Ishikawa (cell line): ENCODE data around the gene ACAN.

ENCODE experiments used
- CEBPB ChIP-seq: IDR thresholded peaks from 2 replicates; pipeline ENCODE4 v1.6.1; 2012
- EP300 ChIP-seq: IDR thresholded peaks from 2 replicates; pipeline ENCODE4 v1.6.1; 2012; ENCODE audit warnings: borderline replicate concordance
- FOXM1 ChIP-seq: IDR thresholded peaks from 2 replicates; pipeline ENCODE4 v1.6.1; 2012; ENCODE audit warnings: low read depth, borderline replicate concordance
- RAD21 ChIP-seq: IDR thresholded peaks from 2 replicates; pipeline ENCODE4 v1.6.1; 2012; ENCODE audit warnings: low read depth
- TAF1 ChIP-seq: IDR thresholded peaks from 2 replicates; pipeline ENCODE4 v1.6.1; 2012; ENCODE audit warnings: low read depth, mild to moderate bottlenecking
- TCF12 ChIP-seq: IDR thresholded peaks from 2 replicates; pipeline ENCODE4 v1.6.1; 2012; ENCODE audit warnings: low read depth
- TEAD4 ChIP-seq: IDR thresholded peaks from 2 replicates; pipeline ENCODE4 v1.6.1; 2012
- YY1 ChIP-seq: IDR thresholded peaks from 2 replicates; pipeline ENCODE4 v1.6.1; 2012; ENCODE audit warnings: low read depth
- ZBTB7A ChIP-seq: IDR thresholded peaks from 2 replicates; pipeline ENCODE4 v1.6.1; 2012; ENCODE audit warnings: low read depth
- TF ChIP-seq, protein P1 (sequence below): IDR thresholded peaks from 2 replicates; pipeline ENCODE4 v1.6.1; 2012; ENCODE audit warnings: low read depth, mild to moderate bottlenecking
- TF ChIP-seq, protein P2 (sequence below): IDR thresholded peaks from 2 replicates; pipeline ENCODE4 v1.6.1; 2012
- TF ChIP-seq, protein P3 (sequence below): IDR thresholded peaks from 2 replicates; pipeline ENCODE4 v1.6.1; 2012

DNA sequence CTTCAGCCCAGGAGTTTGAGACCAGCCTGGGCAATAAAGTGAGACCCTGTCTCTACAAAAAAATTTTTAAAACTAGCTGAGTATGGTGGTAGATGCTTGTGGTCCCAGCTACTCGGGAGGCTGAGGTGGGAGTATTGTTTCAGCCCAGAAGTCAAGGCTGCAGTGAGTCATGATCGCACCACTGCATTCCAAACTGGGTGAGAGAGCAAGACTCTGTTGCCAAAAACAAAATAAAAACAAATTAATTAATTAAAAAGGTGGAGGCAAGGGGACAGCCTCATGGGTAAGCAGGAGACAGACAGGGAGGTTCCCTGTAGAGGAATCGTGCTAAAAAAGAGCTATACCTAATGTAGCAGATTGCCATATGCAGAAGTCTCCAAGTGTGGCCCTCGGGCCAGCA, 79.5 kb downstream of the ACAN start:
- TF ChIP-seq EP300: no peak
- no peak for TF ChIP-seq TAF1
- no peak for TF ChIP-seq ZBTB7A
- no peak for TF ChIP-seq YY1
- TF ChIP-seq, protein P1, sequence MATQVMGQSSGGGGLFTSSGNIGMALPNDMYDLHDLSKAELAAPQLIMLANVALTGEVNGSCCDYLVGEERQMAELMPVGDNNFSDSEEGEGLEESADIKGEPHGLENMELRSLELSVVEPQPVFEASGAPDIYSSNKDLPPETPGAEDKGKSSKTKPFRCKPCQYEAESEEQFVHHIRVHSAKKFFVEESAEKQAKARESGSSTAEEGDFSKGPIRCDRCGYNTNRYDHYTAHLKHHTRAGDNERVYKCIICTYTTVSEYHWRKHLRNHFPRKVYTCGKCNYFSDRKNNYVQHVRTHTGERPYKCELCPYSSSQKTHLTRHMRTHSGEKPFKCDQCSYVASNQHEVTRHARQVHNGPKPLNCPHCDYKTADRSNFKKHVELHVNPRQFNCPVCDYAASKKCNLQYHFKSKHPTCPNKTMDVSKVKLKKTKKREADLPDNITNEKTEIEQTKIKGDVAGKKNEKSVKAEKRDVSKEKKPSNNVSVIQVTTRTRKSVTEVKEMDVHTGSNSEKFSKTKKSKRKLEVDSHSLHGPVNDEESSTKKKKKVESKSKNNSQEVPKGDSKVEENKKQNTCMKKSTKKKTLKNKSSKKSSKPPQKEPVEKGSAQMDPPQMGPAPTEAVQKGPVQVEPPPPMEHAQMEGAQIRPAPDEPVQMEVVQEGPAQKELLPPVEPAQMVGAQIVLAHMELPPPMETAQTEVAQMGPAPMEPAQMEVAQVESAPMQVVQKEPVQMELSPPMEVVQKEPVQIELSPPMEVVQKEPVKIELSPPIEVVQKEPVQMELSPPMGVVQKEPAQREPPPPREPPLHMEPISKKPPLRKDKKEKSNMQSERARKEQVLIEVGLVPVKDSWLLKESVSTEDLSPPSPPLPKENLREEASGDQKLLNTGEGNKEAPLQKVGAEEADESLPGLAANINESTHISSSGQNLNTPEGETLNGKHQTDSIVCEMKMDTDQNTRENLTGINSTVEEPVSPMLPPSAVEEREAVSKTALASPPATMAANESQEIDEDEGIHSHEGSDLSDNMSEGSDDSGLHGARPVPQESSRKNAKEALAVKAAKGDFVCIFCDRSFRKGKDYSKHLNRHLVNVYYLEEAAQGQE: no peak
- no peak for TF ChIP-seq CEBPB
- TF ChIP-seq, protein P2, sequence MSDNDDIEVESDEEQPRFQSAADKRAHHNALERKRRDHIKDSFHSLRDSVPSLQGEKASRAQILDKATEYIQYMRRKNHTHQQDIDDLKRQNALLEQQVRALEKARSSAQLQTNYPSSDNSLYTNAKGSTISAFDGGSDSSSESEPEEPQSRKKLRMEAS: no peak
- no peak for TF ChIP-seq TCF12
- TF ChIP-seq RAD21: no peak
- TF ChIP-seq, protein P3, sequence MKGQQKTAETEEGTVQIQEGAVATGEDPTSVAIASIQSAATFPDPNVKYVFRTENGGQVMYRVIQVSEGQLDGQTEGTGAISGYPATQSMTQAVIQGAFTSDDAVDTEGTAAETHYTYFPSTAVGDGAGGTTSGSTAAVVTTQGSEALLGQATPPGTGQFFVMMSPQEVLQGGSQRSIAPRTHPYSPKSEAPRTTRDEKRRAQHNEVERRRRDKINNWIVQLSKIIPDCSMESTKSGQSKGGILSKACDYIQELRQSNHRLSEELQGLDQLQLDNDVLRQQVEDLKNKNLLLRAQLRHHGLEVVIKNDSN: no peak
- no peak for TF ChIP-seq TEAD4
- no peak for TF ChIP-seq FOXM1
